GM18909 (cell line): ENCODE results near the gene S1PR5.
A peak's percentile ranks its signal among the peaks of the same experiment; 100 is the strongest.
"Not testable (repeated sequence)": the region's sequence is repeated elsewhere in the genome, so short reads cannot be mapped to it uniquely, and the experiment has no call there.

ENCODE experiments used
- ATAC-seq: cut with Tn5 transposase; IDR thresholded peaks from one replicate; pipeline ENCODE4 v1.9.1; 2021; ENCODE audit warnings: mild to moderate bottlenecking; ENCODE audit not compliant: unreplicated experiment, poor library complexity

Gene S1PR5

DNA sequence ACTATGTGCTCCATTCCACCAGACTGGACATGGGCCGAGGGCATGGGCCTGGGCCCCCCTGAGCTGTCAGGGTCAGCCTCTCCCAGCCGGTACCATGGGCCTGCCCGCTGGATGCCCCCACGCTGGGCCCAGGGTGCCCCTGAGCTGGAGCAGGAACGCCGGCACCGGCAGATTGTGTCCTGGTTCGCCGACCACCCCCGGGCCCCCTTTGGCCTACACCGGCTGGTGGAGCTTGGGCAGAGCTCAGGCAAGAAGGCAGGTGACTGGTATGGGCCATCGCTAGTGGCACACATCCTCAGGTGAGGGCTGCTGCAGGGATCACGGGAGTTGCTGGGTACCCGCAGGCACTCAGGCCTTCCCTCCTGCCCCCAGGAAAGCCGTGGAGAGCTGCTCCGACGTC, 29.6 kb upstream of the S1PR5 start:
- no peak for ATAC-seq

DNA sequence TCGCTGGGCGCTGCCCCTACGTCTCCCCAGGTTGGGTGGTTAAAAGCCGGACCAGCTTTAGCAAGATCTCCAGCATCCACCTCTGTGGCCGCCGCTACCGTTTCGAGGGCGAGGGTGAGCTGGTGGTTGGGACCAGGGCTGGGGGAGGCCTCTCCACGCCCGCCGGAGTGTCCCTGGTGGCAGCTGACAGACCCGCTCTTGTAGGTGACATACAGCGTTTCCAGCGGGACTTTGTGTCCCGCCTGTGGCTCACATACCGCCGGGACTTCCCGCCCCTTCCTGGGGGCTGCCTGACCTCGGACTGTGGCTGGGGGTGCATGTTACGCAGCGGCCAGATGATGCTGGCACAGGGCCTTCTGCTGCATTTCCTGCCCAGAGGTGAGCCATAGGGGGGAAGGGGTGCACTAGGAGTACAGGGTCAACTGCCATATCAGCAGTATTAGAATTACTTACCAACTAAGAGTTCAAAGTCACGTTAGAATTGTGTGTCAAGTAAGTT, 27.6 kb upstream of the S1PR5 start:
- no peak for ATAC-seq

DNA sequence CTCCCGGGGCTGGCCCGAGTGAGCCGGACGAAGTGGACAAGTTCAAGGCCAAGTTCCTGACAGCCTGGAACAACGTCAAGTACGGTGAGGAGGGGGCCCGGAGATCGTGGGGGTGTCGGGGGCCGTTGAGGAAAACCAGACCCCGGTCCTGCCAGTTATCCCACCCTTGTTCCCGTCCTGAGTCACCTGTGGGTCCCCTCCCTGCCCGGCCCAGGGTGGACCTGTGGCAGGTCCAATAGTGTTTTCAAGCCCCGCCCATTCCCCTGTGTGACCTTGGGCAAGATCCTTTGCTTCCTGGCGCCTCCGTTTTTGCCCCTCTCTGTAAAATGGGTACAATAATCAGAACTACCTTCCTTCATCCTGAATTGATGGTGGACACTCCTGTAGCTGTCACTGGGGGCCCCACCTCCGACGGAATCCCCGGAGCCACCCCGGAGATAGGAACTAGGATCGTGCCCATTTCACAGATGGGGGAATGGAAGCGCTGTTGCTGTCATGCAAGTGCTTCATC, 27.1 kb upstream of the S1PR5 start:
- peak; percentile 17 for ATAC-seq

DNA sequence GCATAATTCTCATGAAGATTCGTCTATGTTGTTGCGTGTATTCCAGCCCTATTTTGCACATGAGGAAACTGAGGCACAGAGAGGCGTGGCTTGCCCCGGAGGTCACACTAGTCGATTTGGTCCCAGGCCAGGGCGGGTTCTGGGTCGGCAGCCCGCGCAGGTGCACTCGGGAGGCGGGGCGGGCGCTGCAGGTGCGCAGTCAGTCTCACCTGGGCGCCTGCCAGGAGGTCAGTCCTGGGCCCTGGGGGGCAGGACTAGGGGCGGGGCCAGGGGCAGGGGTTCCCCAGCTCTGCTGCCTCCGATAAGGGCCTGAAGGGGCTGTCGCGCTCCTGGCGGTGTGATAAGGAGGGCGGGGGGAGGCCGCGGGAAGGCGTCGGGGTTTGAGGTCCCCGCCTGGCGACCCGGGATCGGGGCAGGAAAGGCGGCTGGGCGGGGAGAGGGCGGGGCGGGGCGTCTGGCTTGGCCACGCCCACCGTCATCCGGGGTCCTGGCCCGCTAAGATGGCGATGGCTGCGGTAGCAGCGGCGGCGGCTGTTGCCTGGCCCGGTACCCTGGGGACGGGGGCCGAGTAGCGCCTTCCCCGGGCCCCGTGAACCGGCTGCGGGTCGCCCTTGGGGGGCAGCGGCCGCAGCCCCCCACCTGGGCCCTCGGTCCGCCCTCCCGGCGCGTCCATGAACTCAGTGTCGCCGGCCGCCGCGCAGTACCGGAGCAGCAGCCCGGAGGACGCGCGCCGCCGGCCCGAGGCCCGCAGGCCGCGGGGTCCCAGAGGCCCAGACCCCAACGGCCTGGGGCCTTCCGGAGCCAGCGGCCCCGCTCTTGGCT, 26.4 kb upstream of the S1PR5 start, which contains the start of gene ATG4D:
Gene ATG4D, plus strand, starts transcription at position 485 of the 822 bp plus-strand sequence. Its CDS starts 187 bp downstream, at position 672.
- peak; percentile 71 for ATAC-seq

DNA sequence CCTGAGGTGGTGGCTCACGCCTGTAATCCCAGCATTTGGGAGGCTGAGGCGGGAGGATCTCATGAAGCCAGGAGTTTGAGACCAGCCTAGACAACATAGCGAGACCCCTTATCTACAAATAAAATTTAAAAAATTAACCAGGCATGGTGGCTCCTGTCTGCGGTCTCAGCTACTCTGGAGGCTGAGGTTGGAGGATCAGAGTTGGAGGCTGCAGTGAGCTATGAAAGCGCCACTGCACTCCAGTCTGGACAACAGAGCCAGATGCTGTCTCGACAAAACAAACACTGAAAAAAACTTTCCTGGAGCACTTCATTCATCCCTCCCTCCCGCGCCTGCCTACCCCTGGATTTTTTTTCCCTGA, 25.8 kb upstream of the S1PR5 start:
- no peak for ATAC-seq

DNA sequence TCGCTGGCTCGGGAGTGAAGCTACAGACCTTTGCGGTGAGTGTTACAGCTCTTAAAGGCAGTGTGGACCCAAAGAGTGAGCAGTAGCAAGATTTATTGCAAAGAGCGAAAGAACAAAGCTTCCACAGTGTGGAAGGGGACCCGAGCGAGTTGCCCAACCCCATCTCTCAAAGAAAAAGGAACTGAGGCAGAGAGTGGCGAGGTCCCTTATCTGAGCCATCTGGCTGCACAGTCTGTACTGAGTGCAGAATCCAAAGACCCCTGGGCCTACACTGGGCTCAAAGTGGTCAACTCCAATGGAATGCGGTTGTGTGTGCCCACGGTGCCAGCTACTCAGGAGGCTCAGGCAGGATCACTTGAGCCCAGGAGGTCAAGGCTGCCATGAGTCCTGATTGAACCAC, 21.8 kb upstream of the S1PR5 start:
- not testable (repeated sequence) for ATAC-seq

DNA sequence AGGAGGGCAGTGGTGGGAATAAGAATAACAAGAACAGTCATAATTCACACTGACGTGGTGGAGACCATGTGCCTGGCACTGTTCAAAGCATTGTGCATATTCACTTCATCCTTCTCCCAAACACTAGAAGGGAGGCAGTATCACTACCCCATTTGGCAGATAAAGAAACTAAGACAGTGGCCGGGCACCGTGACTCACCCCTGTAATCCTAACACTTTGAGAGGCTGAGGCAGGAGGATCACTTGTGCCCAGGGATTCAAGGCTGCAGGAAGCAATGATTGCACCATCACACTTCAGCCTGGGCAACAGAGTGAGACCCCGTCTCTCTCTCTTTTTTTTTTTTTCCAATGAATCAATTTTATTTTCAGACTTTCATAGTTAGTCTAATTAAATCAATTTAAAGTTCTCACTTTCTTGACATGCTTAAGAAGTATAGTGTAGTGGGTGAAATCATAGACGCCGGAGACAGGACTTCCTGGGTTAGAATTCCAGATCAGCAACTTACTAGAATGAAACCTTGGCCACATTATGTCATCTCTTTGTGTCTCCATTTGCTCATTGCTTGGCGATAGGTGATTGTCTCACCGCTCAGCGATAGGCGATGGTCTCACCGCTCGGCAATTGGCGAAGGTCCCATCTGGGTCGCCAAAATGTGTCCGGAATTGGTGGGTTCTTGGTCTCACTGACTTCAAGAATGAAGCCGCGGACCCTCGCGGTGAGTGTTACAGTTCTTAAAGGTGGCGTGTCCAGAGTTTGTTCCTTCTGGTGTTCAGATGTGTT, 21.1 kb upstream of the S1PR5 start:
- no peak for ATAC-seq

DNA sequence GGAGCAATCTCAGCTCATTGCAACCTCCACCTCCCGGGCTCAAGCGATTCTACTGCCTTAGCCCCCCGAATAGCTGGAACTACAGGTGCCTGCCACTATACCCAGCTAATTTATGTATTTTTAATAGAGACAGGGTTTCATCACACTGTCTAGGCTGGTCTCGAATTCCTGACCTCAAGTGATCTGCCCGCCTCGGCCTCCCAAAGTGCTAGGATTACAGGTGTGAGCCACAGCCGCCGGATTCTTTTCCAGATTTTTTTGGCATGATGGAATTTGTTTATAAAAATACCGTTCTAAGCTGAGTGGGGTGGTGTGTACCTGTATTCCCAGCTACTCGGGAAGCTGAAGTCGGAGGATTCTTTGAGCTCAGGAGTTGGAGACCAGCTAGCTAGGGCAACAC, 20.4 kb upstream of the S1PR5 start:
- no peak for ATAC-seq

DNA sequence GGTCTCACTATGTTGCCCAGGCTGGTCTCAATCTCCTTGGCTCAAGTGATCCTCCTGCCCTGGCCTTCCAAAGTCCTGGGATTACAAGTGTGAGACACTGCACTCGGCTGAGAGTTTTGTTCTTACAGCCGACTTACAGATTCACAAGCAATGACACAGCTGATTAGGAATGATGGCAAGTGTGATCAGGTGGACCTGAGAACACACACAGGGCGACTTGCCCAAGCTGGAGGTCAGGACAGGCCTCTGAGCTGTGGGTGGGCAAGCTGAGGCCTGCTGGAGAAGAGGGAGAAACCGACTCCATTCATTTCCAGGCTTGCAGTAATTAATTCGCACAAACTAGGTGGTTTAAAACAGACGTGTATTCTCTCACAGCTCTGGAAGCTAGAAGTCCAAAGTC, 18.4 kb upstream of the S1PR5 start:
- ATAC-seq: no peak

DNA sequence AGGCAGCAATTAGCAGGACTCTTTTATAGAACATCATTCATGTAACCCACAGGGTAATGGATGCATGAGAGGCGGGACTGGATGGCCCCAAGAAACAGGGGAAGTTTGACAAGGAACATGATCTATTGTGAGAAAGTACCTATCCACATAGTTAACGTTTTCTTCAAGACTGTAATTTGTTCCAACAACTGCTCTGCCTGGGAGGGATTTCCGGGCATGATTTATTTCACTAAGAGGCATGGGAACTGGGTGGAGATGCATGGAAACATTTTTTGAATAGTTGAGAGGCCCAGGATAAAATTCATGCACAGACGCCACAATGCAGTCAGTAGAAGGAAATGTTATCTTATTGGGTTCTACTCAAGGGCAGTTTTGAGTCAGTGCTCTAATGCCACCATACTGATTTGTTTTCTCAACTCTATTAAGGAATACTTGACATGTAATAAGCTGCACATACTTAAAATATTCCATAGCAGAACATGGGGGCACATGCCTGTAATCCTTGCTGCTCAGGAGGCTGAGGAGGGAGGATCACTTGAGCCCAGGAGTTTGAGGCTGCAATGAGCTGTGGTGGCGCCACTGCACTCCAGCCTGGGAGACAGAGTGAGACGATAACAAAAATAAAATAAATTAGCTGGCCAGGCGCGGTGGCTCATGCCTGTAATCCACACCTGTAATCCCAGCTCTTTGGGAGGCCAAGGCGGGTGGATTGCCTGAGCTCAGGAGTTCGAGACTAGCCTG, 16.6 kb upstream of the S1PR5 start:
- ATAC-seq: no peak

DNA sequence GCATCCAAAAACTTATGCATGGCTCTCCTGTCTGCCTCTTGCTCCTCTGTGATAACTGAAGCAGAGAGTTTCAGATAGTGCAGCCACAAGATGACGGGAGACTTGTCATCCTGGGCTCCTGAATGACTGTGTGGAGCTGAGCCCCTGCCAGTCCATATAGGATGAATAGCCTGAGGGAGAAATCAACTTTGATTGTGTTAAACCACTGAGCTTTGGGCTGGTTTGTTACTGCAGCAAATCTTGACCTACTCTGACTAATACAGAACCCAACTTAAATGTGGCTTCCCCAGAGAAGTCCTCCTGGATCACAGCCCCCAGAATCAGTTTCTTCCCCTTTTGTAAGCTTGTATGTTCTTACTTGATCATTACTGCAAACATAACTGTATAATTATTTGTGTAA, 15.2 kb upstream of the S1PR5 start:
- ATAC-seq: no peak

DNA sequence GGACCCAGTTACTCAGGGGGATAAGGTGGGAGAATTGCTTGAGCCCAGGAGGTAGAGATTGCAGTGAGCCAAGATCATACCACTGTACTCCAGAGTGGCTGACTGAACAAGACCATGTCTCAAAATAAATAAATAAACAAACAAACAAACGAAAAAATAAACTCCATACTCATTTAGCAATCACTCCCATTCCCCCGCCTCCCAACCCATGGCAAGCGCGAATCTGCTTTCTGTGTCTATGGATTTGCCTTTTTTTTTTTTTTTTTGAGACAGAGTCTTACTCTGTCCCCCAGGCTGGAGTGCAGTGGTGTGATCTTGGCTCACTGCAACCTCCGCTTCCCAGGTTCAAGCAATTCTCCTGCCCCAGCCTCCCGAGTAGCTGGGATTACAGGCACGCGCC, 9.6 kb upstream of the S1PR5 start:
- not testable (repeated sequence) for ATAC-seq

DNA sequence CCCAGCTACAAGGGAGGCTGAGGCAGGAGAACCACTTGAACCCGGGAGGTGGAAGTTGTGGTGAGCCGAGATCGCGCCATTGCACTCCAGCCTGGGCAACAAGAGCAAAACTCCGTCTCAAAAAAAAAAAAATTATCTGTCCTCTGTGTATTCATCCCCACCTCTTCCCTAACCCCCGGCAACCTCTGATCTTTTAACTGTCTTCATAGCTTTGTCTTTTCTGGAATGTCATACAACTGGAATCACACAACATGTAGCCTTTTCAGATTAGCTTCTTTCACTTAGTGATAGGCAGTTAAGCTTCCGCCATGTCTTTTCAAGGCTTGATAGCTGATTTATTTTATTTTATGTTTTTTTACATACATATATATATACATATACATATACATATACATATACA, 8.4 kb upstream of the S1PR5 start:
- ATAC-seq: no peak

DNA sequence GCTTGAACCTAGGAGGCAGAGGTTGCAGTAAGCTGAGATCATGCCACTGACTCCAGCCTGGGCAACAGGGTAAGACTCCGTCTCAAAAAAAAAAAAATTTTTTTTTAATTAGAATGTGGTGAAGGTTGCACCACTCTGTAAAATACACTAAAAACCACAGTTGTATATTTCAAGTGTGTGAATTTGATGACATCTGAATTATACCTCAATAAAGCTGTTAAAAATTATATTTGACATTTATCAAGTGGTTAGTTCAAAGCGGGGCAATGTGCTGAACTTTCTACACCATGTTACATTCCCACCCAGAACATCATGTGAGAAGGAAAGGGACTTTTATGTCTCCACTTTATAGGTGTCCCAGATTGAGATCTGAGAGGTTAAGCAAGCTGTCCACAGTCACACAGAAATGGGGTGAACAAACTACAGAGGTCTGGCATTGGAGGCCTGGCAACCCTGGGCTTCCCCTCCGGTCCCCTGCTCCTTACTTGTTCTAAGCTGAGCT, 5.9 kb upstream of the S1PR5 start:
- ATAC-seq: no peak

DNA sequence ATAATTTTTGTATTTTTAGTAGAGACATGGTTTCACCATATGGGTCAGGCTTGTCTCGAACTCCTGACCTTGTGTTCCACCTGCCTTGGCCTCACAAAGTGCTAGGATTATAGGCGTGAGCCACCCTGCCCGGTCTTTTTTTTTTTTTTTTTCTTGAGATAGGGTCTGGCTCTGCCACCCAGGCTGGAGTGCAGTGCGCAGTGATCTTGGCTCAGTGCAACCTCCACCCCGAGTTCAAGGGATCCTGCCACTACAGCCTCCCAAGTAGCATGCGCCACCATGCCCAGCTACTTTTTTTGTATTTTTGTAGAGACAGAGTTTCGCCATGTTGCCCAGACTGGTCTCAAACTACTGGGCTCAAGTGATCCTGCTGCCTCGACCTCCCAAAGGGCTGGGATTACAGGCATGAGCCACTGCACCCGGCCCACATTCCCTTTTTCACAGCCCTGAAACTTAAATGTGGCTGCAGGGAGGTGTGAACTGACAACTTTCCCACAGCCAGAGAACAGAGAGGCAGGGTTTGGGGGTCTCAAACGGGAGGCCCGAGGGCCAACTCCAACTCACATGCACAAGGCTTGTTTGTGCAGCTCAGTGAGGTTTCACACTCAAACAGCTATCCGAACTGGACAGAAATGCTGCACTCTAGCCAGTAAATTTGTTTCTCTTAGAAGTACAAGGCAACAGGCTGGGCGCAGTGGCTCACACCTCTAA, 4.4 kb upstream of the S1PR5 start:
- ATAC-seq: no peak

DNA sequence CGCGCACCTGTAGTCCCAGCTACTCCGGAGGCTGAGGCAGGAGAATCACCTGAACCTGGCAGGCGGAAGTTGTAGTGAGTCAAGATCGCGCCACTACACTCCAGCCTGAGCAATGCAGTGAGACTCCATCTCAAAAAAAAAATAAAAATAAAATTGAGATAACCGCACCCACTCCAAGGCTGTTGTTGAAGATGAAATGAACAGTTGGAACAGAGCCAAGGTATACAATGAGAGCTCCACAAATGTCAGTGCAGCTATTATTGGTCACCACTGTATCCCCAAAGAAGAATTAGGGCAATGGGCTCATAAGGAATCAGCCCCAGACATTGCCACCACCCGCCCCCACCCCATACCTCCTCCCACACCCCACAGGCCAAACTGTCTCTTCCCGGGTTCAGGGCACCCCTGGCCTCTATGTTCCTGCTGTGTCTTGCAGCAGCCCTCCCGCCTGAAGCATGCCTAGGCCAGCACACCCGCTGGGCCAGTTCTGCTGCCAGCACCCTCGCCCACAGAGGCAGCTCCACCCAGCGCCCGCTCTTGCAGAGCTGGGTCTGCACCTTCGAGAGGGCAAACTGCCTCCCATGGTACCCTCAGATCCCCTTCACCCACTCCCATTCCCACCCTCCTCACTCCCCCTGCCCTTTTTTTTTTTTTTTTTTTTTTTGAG, 3.5 kb upstream of the S1PR5 start:
- no peak for ATAC-seq

DNA sequence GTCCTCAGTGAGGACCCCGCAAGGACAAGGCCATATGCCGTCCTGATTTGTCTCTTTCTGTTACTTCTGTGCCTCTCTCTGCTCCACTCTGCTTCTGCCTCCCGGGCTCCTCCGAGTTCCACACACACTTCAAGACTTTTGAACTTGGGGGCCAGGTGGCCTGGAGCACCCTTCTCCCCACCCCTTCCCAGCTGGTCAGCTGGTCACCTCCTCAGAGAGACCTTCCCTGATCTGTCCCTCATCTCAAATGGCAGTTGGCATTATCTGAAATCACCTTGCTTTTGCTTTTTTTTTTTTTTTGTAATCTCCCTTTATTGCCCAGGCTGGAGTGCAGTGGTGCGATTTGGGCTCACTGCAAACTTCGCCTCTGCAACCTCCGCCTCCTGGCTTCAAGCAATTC, 2.2 kb upstream of the S1PR5 start:
- ATAC-seq: no peak

DNA sequence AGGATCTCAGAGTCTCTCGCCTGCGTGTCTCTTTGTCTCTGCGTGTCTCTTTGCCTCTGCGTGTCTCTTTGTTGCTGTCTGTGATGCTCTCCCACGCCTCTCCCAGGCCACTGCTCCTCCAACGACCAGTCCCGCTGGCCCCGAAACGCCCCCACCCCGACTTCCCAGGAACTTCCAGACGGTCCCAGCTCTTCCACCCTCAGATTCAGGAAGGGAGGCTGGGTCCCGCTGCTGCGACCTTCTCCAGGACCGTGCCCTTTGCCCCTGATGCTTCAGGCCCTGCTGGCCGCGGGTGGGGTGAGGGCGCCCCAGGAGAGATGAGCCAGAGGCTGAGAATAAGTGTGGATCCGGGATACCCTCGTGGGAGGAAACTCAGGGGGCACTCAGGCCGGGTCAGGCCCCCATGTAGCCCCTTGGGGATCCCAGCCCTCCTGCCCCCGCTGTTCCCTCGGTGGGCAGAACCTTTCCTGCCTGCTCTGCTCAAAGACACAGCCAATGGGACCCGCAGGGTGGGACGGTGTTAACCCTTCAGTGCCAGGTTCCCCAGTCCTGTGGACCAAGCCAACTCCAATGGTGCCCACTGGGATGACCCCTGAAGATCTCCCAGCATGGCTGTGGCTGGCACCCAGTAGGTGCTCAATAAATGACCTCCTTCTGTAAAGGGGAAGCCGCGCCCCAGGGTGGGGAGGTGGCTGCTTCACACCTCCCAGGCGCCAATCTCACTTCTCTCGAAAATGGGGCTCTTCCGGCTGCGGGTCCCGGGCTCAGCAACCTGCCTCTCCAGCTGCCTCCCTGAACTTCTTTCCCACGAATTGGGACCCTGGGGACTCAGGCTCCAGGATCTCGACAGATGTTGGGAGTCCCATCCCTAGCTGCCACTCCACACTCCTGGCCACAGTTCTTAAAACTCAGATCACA, 1.5 kb upstream of the S1PR5 start:
- ATAC-seq: no peak
